ENCODE data around the gene OR51F2. TPM values are rescaled to one million over a fixed set of nuclear protein-coding genes. Genes with fewer than 3 reads are reported as not detected.

Gene OR51F2, protein sequence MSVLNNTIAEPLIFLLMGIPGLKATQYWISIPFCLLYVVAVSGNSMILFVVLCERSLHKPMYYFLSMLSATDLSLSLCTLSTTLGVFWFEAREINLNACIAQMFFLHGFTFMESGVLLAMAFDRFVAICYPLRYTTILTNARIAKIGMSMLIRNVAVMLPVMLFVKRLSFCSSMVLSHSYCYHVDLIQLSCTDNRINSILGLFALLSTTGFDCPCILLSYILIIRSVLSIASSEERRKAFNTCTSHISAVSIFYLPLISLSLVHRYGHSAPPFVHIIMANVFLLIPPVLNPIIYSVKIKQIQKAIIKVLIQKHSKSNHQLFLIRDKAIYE
- polyA plus RNA-seq, result not detected in 2 replicates
- not detected in 2 replicates for polyA minus RNA-seq

DNA sequence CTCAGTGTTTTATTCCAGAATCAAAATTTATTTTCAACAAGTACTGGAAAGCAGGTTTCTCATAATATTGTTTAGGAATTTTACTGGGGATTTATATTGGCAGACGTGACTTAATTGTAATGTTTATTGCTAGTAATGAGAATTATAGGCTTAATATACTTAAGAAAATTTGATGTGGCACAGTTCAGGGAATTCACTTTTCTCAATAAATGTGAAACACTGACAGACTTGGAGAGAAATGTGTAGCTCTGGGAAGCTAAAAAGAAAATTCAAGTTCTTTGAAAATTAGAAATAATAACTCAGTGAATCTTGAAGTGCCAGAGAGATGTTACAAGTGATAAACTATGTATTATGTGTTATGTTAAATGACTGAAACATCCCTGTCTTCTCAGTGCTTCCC is at the start of gene OR51F2:
OR51F2 (plus strand) TSS at position 301 of the 400 bp plus-strand sequence. CDS start 101 bp downstream, outside the sequence.
- no peaks in the 10 kb centered on the region for H4K20me1 ChIP-seq (ENCODE audit: insufficient read depth)
- H3K9me3 ChIP-seq (ENCODE audit: low read length), result no peaks in the 10 kb centered on the region
- no peak within 1 kb of the TSS for H3K9ac ChIP-seq (ENCODE audit: low read length)
- H3K27me3 ChIP-seq (ENCODE audit: insufficient read depth, low read depth, low read length), result no peaks in the 10 kb centered on the region
- H3F3A ChIP-seq (ENCODE audit: insufficient read depth, low read length, poor library complexity, severe bottlenecking), result no peaks in the 10 kb centered on the region
- H2AFZ ChIP-seq (ENCODE audit: low read depth, low read length), result no peak within 1 kb of the TSS
- TF ChIP-seq POLR2AphosphoS5 (IDR thresholded peaks at IDR 0.05), result no peak
- TF ChIP-seq RAD21 (conservative IDR thresholded peaks at IDR 0.05), result no peak
- TF ChIP-seq EZH2 (IDR thresholded peaks at IDR 0.05; ENCODE audit: borderline replicate concordance, insufficient read depth, low read length, poor library complexity, severe bottlenecking), result no peak
- TF ChIP-seq TAF1 (IDR thresholded peaks at IDR 0.05; ENCODE audit: low read depth), result no peak
- no peak for TF ChIP-seq MXI1 (conservative IDR thresholded peaks at IDR 0.05; ENCODE audit: poor library complexity, severe bottlenecking)
- no peak for TF ChIP-seq SMC3 (conservative IDR thresholded peaks at IDR 0.05; ENCODE audit: poor library complexity)
- TF ChIP-seq, protein P1, sequence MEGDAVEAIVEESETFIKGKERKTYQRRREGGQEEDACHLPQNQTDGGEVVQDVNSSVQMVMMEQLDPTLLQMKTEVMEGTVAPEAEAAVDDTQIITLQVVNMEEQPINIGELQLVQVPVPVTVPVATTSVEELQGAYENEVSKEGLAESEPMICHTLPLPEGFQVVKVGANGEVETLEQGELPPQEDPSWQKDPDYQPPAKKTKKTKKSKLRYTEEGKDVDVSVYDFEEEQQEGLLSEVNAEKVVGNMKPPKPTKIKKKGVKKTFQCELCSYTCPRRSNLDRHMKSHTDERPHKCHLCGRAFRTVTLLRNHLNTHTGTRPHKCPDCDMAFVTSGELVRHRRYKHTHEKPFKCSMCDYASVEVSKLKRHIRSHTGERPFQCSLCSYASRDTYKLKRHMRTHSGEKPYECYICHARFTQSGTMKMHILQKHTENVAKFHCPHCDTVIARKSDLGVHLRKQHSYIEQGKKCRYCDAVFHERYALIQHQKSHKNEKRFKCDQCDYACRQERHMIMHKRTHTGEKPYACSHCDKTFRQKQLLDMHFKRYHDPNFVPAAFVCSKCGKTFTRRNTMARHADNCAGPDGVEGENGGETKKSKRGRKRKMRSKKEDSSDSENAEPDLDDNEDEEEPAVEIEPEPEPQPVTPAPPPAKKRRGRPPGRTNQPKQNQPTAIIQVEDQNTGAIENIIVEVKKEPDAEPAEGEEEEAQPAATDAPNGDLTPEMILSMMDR (IDR thresholded peaks at IDR 0.05; ENCODE audit: poor library complexity, severe bottlenecking), result no peak
- TF ChIP-seq, protein P2, sequence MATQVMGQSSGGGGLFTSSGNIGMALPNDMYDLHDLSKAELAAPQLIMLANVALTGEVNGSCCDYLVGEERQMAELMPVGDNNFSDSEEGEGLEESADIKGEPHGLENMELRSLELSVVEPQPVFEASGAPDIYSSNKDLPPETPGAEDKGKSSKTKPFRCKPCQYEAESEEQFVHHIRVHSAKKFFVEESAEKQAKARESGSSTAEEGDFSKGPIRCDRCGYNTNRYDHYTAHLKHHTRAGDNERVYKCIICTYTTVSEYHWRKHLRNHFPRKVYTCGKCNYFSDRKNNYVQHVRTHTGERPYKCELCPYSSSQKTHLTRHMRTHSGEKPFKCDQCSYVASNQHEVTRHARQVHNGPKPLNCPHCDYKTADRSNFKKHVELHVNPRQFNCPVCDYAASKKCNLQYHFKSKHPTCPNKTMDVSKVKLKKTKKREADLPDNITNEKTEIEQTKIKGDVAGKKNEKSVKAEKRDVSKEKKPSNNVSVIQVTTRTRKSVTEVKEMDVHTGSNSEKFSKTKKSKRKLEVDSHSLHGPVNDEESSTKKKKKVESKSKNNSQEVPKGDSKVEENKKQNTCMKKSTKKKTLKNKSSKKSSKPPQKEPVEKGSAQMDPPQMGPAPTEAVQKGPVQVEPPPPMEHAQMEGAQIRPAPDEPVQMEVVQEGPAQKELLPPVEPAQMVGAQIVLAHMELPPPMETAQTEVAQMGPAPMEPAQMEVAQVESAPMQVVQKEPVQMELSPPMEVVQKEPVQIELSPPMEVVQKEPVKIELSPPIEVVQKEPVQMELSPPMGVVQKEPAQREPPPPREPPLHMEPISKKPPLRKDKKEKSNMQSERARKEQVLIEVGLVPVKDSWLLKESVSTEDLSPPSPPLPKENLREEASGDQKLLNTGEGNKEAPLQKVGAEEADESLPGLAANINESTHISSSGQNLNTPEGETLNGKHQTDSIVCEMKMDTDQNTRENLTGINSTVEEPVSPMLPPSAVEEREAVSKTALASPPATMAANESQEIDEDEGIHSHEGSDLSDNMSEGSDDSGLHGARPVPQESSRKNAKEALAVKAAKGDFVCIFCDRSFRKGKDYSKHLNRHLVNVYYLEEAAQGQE (IDR thresholded peaks at IDR 0.05; ENCODE audit: borderline replicate concordance), result no peak
- H3K27ac ChIP-seq (ENCODE audit: low read length), result no peak within 1 kb of the TSS
- no peak within 1 kb of the TSS for H3K4me3 ChIP-seq (ENCODE audit: low read length)
- no peaks in the 10 kb centered on the region for H3K79me2 ChIP-seq (replicated peaks; ENCODE audit: insufficient read depth, low read length)
- H3K4me2 ChIP-seq (ENCODE audit: low read length), result no peak within 1 kb of the TSS
- no peaks in the 10 kb centered on the region for H3K9me2 ChIP-seq (ENCODE audit: insufficient read depth, low read length)
- no peaks in the 10 kb centered on the region for H3K36me3 ChIP-seq (ENCODE audit: insufficient read depth, low read length)

DNA sequence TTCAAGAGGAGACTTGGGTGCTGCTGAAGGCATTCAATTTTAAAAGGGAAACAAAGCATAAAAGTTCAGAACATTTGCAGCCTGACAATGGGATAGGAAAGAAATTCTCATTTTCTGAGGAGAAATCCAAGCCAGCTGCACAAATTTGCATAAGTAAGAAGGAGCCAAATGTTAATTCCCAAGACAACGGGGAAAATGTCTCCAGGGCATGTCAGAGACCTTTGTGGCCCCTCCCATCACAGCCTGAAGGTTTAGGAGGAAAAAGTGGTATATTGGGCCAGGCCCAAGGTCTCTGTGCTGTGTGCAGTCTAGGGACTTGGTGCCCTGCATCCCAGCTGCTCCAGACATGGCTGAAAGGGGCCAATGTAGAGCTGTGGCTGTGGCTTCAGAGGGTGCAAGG is 38.7 kb upstream of the OR51F2 start:
- Histone ChIP-seq H3K27ac (ENCODE audit: low read length) (no peak overlapping the region), H3K36me3 (ENCODE audit: insufficient read depth, low read length) (no peaks in the 10 kb centered on the region), H3K9me3 (ENCODE audit: low read length) (no peaks in the 10 kb centered on the region), H3K27me3 (ENCODE audit: insufficient read depth, low read depth, low read length) (no peaks in the 10 kb centered on the region), H3K9me2 (ENCODE audit: insufficient read depth, low read length) (no peaks in the 10 kb centered on the region), H3K4me3 (ENCODE audit: low read length) (no peak overlapping the region), H4K20me1 (ENCODE audit: insufficient read depth) (no peaks in the 10 kb centered on the region), H3F3A (ENCODE audit: insufficient read depth, low read length, poor library complexity, severe bottlenecking) (no peaks in the 10 kb centered on the region), H2AFZ (ENCODE audit: low read depth, low read length) (no peak overlapping the region), H3K79me2 (replicated peaks; ENCODE audit: insufficient read depth, low read length) (no peaks in the 10 kb centered on the region), H3K4me2 (ENCODE audit: low read length) (no peak overlapping the region), H3K9ac (ENCODE audit: low read length) (no peak overlapping the region)
- TF ChIP-seq POLR2AphosphoS5 (IDR thresholded peaks at IDR 0.05) (no peak), SMC3 (conservative IDR thresholded peaks at IDR 0.05; ENCODE audit: poor library complexity) (no peak), EZH2 (IDR thresholded peaks at IDR 0.05; ENCODE audit: borderline replicate concordance, insufficient read depth, low read length, poor library complexity, severe bottlenecking) (no peak), RAD21 (conservative IDR thresholded peaks at IDR 0.05) (no peak), TAF1 (IDR thresholded peaks at IDR 0.05; ENCODE audit: low read depth) (no peak), MXI1 (conservative IDR thresholded peaks at IDR 0.05; ENCODE audit: poor library complexity, severe bottlenecking) (no peak), EP300 (conservative IDR thresholded peaks at IDR 0.05; ENCODE audit: poor library complexity, severe bottlenecking) (no peak)
- TF ChIP-seq, protein P1 (IDR thresholded peaks at IDR 0.05; ENCODE audit: poor library complexity, severe bottlenecking), result no peak
- TF ChIP-seq, protein P2 (IDR thresholded peaks at IDR 0.05; ENCODE audit: borderline replicate concordance), result no peak
